GM12873 (cell line): Measurements from ENCODE around the gene GRM8.
A peak's percentile ranks its signal among the peaks of the same experiment; 100 is the strongest.

Source experiments
- CTCF ChIP-seq: IDR thresholded peaks from 2 replicates; pipeline ENCODE4 v1.5.1; 2012; ENCODE audit warnings: low read depth, mild to moderate bottlenecking, moderate library complexity, low read length, control low read depth; ENCODE audit not compliant: insufficient read depth; ENCODE audit errors: missing control alignments

The GRM8 gene

DNA sequence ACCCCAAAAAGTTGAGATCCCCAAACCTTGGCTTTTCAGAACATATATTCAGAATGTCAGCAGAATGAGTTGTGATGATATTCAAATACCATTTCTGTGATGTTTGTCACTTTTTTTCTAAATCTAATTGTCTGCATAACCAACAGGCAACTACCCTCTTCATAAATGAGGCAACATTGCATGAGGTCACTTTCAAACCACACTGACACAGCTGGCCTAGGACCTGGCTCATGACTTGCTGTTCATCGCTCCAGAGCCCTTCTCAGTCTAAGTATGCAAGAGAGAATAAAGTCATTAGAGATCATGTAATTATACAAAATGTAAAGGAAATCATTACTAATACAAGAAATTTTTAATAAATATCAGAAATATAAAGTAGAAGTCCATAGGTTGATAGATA lies 681.9 kb downstream of the GRM8 start:
- no peak for TF ChIP-seq CTCF

GRCh38 chr7:126569402-126569801 lies 683.3 kb downstream of the GRM8 start:
- no peak for TF ChIP-seq CTCF

DNA sequence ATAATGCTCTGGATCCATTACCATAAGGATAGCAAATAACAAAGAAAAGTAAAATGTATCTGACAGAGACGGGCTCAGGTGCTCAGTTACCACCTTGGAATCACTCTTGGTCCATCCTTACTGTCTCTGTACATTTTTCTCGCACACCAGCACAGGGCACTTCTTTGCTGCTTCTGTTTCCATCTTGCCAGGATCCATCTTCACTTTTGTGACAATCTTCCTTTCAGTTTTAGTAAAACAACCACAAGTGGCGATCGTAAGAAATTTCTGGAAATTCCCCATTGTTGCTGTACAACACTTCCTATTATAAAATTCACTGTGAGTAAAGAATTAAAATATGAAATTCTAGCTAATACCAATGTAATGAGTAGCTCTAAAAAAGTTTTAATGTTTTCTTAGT lies 695.5 kb downstream of the GRM8 start:
- TF ChIP-seq CTCF = no peak

DNA sequence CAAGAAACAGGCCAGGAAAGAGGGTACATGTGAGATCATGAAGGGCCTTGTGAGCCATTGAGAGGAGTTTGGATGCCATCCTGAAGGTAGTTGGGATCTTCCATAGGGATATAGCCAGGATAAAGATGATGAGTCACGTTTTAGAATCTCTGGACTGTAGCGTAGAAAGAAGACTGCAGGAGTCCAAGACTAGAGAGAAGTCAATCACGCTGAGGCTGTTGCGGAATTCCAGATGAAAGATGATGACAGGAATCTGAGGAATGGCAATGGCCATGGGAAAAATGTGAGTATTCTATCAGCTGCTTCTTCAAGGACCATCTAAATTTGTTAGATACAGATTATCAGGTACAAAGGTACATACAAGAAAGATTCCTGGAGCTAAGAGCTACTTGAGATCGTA lies 711.3 kb downstream of the GRM8 start:
- TF ChIP-seq CTCF = no peak

DNA sequence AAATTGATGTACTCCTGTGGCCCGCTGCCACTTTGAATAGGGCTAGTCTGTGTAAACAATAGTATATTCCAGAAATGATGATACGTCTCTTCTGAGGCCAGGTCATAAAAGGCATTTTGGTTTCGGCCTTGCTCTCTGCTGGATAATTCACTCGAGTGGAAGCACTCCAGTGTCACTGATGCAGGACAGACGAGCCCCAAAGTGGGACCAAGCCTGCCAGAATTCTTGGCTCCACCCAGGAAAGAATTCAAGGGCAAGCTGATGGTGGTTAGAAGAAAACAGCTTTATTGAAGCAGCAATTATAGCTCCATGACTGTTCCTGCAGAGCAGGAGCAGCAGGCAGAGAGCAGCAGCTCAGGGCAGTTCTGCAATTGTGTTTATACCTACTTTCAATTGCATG lies 717.6 kb downstream of the GRM8 start:
- no peak for TF ChIP-seq CTCF

- no peak for TF ChIP-seq CTCF
Observed at GRCh38 chr7:126533715-126534114, 719.0 kb downstream of the GRM8 start.

- no peak for TF ChIP-seq CTCF
Observed at GRCh38 chr7:126529833-126530232, 722.9 kb downstream of the GRM8 start.

DNA sequence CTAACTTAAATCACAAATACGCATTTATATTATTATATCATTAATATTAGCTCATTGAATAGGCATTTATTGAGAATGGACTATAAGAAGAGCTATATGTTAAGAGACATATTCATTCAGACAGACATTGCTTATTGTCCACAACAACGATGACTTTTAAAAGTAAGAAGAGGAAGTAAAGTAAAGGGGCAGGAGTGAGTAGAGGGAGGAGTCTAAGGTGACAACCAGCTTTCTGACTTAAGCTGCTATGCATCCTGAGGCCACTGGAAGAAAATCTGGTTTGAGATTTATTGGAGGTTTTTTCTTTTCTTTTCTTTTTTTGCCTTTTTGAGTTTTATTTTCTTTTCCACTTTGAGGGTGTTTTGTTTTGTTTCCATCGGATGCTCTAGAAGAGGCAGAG lies 723.5 kb downstream of the GRM8 start:
- peak; percentile 2 for TF ChIP-seq CTCF
